ENCODE data around the gene C1orf116. TPM values are rescaled to one million over a fixed set of nuclear protein-coding genes. Genes with fewer than 3 reads are reported as not detected.

The C1orf116 gene
- polyA plus RNA-seq, 1 donor: 0.08 TPM

DNA sequence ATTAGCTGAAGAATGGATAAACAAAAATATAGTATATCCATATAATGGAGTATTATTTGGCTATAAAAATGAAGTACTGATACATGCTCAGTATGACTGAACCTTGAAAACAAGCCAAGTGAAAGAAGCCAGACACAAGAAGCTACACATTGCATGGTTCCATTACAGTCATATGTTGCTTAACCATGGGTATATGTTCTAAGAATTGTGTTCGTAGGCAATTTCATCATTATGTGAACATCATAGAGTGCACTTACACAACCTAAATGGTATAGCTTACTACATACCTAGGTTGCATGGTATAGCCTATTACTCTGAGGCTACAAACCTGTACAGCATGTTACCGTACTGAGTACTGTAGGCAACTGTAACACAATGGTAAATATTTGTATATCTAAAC, 33.7 kb downstream of the C1orf116 start:
- no peak for DNase-seq (ENCODE audit: low read depth)

DNA sequence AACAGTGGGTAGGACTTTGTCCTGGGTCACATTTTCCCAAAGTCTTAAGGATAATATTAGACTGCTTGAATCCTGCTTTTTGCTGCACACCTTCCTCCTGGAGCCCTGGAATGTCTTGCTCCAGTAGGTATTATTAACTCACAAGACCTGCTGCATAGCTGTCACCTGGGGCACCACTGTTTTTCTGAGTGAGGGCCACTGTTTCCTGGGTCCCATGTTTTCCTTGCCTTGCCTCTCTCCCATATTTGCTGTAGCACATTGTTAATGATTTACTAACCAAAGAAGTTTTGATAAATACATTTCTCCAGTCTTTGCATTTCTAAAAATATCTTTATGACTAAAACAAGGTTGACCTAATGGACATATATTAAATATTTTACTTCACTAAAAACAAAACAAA, 39.8 kb downstream of the C1orf116 start:
- DNase-seq (ENCODE audit: low read depth): no peak

DNA sequence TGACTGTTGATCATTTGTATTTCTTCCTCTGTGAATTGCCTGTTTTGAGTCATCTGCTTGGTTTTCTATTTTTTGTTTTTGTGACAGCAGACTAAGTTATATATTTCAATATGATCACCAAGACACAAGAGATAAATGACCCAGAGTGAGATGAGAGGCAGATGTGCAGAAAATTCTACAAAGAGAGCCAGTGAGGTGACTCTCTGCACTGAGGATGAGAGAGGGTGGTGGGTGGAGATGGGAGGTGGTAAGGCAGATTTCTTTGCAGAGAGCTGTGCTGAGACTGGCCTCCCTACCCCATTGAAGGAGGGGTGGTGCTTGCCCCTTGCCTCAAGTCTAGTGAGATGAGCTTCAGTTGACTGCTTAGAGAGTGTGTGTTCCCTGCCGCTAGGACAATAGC, 44.7 kb downstream of the C1orf116 start:
- DNase-seq (ENCODE audit: low read depth): no peak

GRCh38 chr1:206986885-206987284, 45.7 kb downstream of the C1orf116 start:
- DNase-seq (ENCODE audit: low read depth): no peak

DNA sequence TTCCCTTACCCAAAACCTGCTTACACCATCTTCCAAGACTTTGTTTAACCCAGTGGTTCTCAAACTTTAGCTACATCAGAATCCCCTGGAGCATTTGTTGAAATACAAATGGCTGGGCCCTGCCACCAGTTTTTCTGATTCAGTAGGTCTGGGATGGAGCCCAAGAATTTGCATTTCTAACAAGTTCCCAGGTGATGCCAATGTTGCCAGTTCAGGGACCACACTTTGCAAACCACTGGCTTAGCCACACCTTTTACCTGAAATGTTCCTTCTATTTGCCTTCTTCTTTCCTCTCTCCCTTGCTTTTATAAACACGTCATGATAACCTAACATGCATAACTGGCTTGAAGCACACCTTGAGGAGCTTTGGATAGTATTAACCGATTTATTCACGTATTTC, 46.2 kb downstream of the C1orf116 start:
- no peak for DNase-seq (ENCODE audit: low read depth)

GRCh38 chr1:206985162-206985749, 47.3 kb downstream of the C1orf116 start:
- DNase-seq (ENCODE audit: low read depth): no peak

DNA sequence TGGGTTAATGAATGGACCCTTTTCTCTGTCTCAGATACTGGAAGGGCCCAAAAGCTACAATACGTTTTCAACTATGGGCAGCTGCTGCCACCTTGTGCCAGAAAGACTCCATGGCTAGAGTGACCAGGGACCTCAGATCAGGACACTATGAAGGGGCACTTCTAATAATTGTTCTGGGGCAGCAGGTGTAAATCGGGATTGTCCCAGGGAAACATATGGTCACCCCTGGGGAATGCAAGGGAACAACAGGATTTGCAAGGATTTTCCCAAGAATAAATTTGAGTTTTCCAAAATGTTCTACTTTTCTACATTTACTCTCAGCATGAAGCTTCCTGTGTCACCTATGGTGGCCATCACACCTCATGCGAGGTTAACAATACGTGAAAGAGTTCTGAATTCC, 50.3 kb downstream of the C1orf116 start:
- no peak for DNase-seq (ENCODE audit: low read depth)

- DNase-seq (ENCODE audit: low read depth): no peak
Observed at GRCh38 chr1:206979379-206980043, 53.0 kb downstream of the C1orf116 start.

GRCh38 chr1:206978259-206978658, 54.3 kb downstream of the C1orf116 start:
- no peak for DNase-seq (ENCODE audit: low read depth)

- DNase-seq (ENCODE audit: low read depth): no peak
Observed at GRCh38 chr1:206975306-206975705, 57.2 kb downstream of the C1orf116 start.

GRCh38 chr1:206974140-206974539, 58.4 kb downstream of the C1orf116 start:
- DNase-seq (ENCODE audit: low read depth): no peak

GRCh38 chr1:206972728-206973127, 59.8 kb downstream of the C1orf116 start:
- DNase-seq (ENCODE audit: low read depth): no peak

GRCh38 chr1:206971029-206971655, 61.4 kb downstream of the C1orf116 start:
- DNase-seq (ENCODE audit: low read depth): no peak

- DNase-seq (ENCODE audit: low read depth): no peak
Observed at GRCh38 chr1:206970446-206970845, 62.1 kb downstream of the C1orf116 start, which contains the start of gene FCAMR. TSS of gene FCAMR (minus strand) at chr1:206970460. CDS start at chr1:206970125, 335 bp downstream.

DNA sequence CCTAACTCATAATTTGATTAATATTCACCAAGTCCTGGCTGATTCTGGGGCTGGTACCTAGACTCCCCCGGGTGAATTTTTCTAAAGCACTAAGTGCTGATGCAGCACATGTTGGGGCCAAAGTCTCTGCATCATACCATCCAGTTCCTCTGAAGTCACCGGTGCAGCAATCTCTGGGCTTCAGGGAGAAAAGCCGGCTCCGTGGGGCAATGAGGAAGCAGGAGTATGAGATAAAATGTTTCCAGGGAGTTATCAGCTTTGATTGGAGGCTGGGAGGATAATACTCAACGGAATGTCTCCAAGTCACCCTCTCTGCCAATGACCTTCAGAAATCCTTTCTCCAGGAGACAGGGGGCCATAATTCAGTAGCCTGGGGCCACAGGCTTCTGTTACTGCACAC, 63.5 kb downstream of the C1orf116 start:
- DNase-seq (ENCODE audit: low read depth): no peak

Other genes starting within 250 kb of the C1orf116 start
- gene IL20, start 167.1 kb downstream of the C1orf116 start, polyA plus RNA-seq (ENCODE audit: insufficient read length): not detected
- gene IL24, start 135.3 kb downstream of the C1orf116 start, polyA plus RNA-seq (ENCODE audit: insufficient read length): 0.14 TPM
- 1.2 TPM for gene FCMR, start 110.8 kb downstream of the C1orf116 start, polyA plus RNA-seq (ENCODE audit: insufficient read length)
- not detected for gene PIGR, start 86.3 kb downstream of the C1orf116 start, polyA plus RNA-seq (ENCODE audit: insufficient read length)
- not detected for gene FCAMR, start 62.3 kb downstream of the C1orf116 start, polyA plus RNA-seq (ENCODE audit: insufficient read length)
- 6.8 TPM for gene YOD1, start 18.5 kb upstream of the C1orf116 start, polyA plus RNA-seq (ENCODE audit: insufficient read length)
- 8.8 TPM for gene PFKFB2, start 20.5 kb upstream of the C1orf116 start, polyA plus RNA-seq (ENCODE audit: insufficient read length)
- 0.18 TPM for gene C4BPB, start 56.1 kb upstream of the C1orf116 start, polyA plus RNA-seq (ENCODE audit: insufficient read length)
- 0.47 TPM for gene C4BPA, start 71.5 kb upstream of the C1orf116 start, polyA plus RNA-seq (ENCODE audit: insufficient read length)